LNCaP clone FGC (cell line): ENCODE data around the gene EPHB1.
"Not testable (repeated sequence)": the region's sequence is repeated elsewhere in the genome, so short reads cannot be mapped to it uniquely, and the experiment has no call there.

Source experiments
- DNase-seq: peaks from one replicate; pipeline ENCODE4 v3.0.0-alpha.2; 2011; ENCODE audit warnings: low read depth
- H3K4me3 ChIP-seq: 2 replicates; pipeline ENCODE4 v1.5.1; 2011; ENCODE audit warnings: mild to moderate bottlenecking, low read depth, low read length, control low read depth
- CTCF ChIP-seq: IDR thresholded peaks from 2 replicates; pipeline ENCODE4 v1.5.1; 2012; ENCODE audit warnings: mild to moderate bottlenecking; ENCODE audit not compliant: control insufficient read depth, insufficient read depth; ENCODE audit errors: extremely low read depth

Gene EPHB1

DNA sequence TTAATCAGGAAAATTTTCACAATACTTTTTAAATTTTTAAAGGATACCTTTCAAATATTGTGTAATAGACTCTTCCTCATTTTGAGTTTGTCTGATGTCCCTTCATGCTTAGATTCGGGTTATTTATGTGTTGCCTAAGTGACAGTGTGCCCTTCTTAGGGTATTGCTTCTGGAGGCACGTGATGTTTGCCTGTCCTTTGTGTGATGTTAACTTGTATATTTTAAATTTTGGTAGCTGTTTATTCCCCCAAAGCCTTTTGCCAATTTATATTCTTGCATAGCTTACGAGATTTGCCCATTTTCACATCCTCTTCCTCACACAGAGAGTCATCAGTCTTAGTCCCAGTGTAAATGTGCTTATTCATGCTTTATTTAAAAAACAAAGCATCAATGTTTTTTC, 433.1 kb downstream of the EPHB1 start:
- no peak for TF ChIP-seq CTCF
- DNase-seq = no peak

GRCh38 chr3:135229018-135229495, 434.0 kb downstream of the EPHB1 start:
- DNase-seq = peak; percentile 10
- TF ChIP-seq CTCF = peak; percentile 61
- no peak overlapping the region for H3K4me3 ChIP-seq

More for the DNA sequence above, 433.1 kb downstream of the EPHB1 start:
- H3K4me3 ChIP-seq = no peak overlapping the region

DNA sequence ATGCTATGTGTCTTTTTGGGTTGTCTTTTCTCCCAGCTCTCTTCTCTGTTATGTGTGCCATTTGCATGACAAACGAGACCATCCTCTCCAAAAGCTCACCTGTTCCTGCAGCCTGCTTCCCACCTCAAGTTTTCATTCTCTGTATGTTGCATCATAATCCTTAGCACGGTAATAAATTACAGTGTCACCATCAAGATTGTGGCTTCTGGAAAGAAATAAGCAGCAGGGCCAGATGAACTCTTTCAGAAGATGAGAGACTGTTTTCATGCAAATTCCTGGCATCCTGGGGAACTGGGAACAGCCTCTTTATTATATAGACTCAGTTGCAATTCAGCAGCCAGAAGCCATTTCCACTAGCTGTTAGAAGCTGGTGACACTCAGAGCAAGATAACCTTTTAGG, 436.7 kb downstream of the EPHB1 start:
- H3K4me3 ChIP-seq = no peak overlapping the region
- TF ChIP-seq CTCF = no peak
- DNase-seq = no peak

GRCh38 chr3:135232226-135232625, 437.2 kb downstream of the EPHB1 start:
- H3K4me3 ChIP-seq = no peak overlapping the region
- TF ChIP-seq CTCF = no peak

DNA sequence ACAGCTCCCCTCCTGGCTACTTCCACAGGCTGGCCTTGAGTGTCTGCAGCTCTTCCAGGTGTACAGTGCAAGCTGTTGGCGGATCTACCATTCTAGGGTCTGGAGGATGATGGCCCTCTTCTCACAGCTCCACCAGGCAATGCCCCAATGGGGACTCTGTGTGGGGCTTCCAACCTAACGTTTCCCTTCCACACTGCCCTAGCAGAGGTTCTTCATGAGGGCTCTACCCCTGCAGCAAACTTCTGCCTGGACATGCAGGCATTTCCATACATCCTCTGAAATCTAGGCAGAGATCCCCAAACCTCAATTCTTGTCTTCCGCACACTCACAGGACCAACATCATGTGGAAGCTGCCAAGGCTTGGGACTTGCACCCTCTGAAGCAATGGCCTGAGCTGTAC, 438.4 kb downstream of the EPHB1 start:
- not testable (repeated sequence) for DNase-seq, H3K4me3 ChIP-seq

More at GRCh38 chr3:135232226-135232625, 437.2 kb downstream of the EPHB1 start:
- DNase-seq = no peak

DNA sequence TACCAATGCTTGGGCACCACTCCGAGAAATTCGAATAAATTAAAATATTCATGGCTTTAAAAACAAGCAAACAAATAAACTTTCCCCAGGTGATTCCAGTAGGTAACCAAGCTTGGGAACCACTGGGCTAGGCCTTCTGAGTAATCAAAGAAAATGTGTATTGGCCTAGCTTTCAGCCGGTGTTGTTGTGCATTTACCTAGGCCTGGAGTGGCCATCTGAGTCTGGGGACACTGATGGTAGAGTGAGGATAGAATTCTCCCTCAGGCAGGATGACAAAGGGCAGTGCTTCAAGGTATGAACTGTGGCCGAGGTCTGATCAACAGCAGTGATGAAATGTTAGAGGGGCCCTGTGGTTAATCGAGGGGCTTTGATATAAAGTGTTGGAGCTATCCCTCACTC, 440.5 kb downstream of the EPHB1 start:
- TF ChIP-seq CTCF = no peak
- DNase-seq = no peak
- H3K4me3 ChIP-seq = no peak overlapping the region

DNA sequence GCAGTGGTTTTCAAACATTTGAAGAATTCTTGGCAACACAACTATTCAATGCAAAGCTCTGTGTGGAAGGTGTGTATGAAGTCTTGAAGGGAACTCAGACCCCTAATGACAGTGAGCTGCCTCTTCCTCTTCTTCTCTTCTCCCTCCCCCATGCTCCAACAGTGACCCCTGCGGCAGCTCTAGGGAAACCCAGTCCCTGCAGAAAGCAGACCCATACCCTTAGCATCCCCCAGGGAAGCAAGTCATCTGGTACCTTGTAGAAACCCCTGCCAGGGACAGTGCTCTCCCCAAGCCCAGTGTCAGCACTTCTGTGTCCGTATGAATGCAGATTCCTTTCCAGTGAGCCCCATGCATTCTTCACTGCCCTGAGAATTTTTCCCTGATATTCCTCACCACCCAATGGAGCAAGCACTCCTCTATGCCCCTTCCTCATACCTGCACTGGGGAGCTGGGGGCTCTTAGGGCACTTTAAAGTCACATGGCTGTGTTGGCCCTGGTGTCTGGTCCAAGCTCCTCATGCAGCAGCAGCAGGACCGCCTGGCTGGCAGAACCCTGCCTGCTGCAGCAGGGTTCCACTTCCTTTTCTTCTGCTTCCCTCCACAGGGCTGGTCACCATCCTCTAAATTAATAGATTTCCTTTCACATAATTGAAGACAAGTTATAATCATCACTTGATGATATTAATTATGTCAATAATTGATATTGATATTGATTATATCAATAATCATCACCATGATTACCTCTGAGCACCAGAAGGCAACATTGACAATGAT, 442.5 kb downstream of the EPHB1 start:
- H3K4me3 ChIP-seq = no peak overlapping the region
- TF ChIP-seq CTCF = no peak
- no peak for DNase-seq
